IMR-90 (cell line): ENCODE data around the gene CEP95.

ENCODE experiments used
- CTCF ChIP-seq: conservative IDR thresholded peaks from 2 replicates; pipeline ENCODE4 v1.5.1; 2012; ENCODE audit warnings: mild to moderate bottlenecking, low read depth, low read length, improper control_type of control experiment
- MAFK ChIP-seq: IDR thresholded peaks from 2 replicates; pipeline ENCODE4 v1.6.1; 2012; ENCODE audit warnings: low read depth, low read length, improper control_type of control experiment
- POLR2A ChIP-seq: IDR thresholded peaks from 2 replicates; pipeline ENCODE4 v1.6.1; 2012; ENCODE audit warnings: mild to moderate bottlenecking, low read depth, low read length
- USF2 ChIP-seq: fragments of 150-350 bp; IDR thresholded peaks from 2 replicates; pipeline ENCODE4 v1.6.1; 2017; ENCODE audit warnings: mild to moderate bottlenecking, antibody characterized with exemption, low read length, low read depth

GRCh38 chr17:64508683-64509082 is 1.9 kb downstream of the CEP95 start:
- TF ChIP-seq POLR2A (no peak), USF2 (no peak), CTCF (no peak), MAFK (no peak)
